ENCODE data around the gene PEAK3.

DNA sequence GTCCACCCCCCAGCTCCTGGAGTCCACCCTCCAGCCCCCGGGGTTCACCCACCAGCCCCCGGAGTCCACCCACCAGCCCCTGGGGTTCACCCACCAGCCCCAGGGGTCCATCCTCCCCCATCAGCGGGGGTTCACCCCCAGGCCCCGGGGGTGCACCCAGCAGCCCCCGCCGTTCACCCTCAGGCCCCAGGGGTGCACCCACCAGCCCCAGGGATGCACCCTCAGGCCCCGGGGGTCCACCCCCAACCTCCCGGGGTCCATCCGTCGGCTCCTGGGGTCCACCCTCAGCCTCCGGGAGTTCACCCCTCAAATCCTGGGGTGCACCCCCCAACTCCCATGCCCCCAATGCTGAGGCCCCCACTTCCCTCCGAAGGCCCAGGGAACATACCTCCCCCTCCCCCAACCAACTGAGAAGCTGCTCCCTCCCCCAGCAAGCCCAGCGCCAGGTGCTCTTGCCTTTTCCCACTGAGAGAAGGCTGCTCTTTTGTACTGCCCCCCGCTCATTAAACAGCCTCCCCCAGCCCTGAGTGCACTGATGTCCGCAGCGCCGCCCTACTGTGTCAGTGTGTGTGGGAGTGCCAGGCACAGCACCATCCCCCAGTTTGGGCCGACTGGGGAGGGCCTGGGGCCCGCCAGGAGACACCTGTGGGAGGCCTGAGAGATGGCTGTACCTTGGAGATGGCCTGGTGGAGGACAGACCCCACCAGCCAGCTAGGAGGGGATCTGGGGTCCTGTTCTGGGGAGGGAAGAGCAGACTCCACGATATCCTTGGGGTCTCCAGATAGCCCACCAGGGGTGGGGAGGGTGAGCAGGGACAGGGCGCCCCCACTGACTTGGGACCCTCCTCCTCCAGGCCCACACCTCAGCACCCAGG lies 33.6 kb downstream of the PEAK3 start:
- TF ChIP-seq, protein P1, sequence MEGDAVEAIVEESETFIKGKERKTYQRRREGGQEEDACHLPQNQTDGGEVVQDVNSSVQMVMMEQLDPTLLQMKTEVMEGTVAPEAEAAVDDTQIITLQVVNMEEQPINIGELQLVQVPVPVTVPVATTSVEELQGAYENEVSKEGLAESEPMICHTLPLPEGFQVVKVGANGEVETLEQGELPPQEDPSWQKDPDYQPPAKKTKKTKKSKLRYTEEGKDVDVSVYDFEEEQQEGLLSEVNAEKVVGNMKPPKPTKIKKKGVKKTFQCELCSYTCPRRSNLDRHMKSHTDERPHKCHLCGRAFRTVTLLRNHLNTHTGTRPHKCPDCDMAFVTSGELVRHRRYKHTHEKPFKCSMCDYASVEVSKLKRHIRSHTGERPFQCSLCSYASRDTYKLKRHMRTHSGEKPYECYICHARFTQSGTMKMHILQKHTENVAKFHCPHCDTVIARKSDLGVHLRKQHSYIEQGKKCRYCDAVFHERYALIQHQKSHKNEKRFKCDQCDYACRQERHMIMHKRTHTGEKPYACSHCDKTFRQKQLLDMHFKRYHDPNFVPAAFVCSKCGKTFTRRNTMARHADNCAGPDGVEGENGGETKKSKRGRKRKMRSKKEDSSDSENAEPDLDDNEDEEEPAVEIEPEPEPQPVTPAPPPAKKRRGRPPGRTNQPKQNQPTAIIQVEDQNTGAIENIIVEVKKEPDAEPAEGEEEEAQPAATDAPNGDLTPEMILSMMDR (IDR thresholded peaks at IDR 0.05; ENCODE audit: low read length): no peak
- TF ChIP-seq EZH2phosphoT487 (IDR thresholded peaks at IDR 0.05; ENCODE audit: low read length): no peak
- no peak for TF ChIP-seq EZH2 (optimal IDR thresholded peaks at IDR 0.05; ENCODE audit: low read depth, low read length)
